Measurements from ENCODE around the gene FAM184A.
"Not testable (repeated sequence)": the region's sequence is repeated elsewhere in the genome, so short reads cannot be mapped to it uniquely, and the experiment has no call there.

The FAM184A gene

GRCh38 chr6:119052292-119052889 lies 26.1 kb downstream of the FAM184A start:
- DNase-seq, result no peak

GRCh38 chr6:119044255-119044654 lies 34.2 kb downstream of the FAM184A start:
- no peak for DNase-seq

GRCh38 chr6:119043783-119044182 lies 34.7 kb downstream of the FAM184A start:
- DNase-seq, result no peak

GRCh38 chr6:119043265-119043664 lies 35.2 kb downstream of the FAM184A start:
- DNase-seq, result no peak

- DNase-seq, result no peak
These were observed 37.8 kb downstream of the FAM184A start for GRCh38 chr6:119040636-119041035.

- no peak for DNase-seq
These were observed 38.2 kb downstream of the FAM184A start for GRCh38 chr6:119040229-119040628.

- DNase-seq, result no peak
These were observed 40.4 kb downstream of the FAM184A start for GRCh38 chr6:119037941-119038623.

GRCh38 chr6:119037264-119037663 lies 41.2 kb downstream of the FAM184A start:
- no peak for DNase-seq

GRCh38 chr6:119036081-119036480 lies 42.4 kb downstream of the FAM184A start:
- DNase-seq, result no peak

- DNase-seq, result no peak
These were observed 43.0 kb downstream of the FAM184A start for GRCh38 chr6:119035459-119035858.

- no peak for DNase-seq
These were observed 43.5 kb downstream of the FAM184A start for GRCh38 chr6:119034827-119035458.

GRCh38 chr6:119032428-119032827 lies 46.0 kb downstream of the FAM184A start:
- DNase-seq, result no peak

- DNase-seq, result no peak
These were observed 47.7 kb downstream of the FAM184A start for GRCh38 chr6:119030759-119031158.

GRCh38 chr6:119028091-119028490 lies 50.4 kb downstream of the FAM184A start:
- DNase-seq, result no peak

GRCh38 chr6:119027465-119027864 lies 51.0 kb downstream of the FAM184A start:
- no peak for DNase-seq

GRCh38 chr6:119026822-119027221 lies 51.6 kb downstream of the FAM184A start:
- no peak for DNase-seq

GRCh38 chr6:119025793-119026192 lies 52.7 kb downstream of the FAM184A start:
- DNase-seq, result no peak

GRCh38 chr6:119024111-119024510 lies 54.4 kb downstream of the FAM184A start:
- DNase-seq, result no peak

GRCh38 chr6:119022796-119023195 lies 55.7 kb downstream of the FAM184A start:
- no peak for DNase-seq

GRCh38 chr6:119020597-119021561 lies 57.6 kb downstream of the FAM184A start:
- DNase-seq, result no peak

GRCh38 chr6:119015165-119015564 lies 63.3 kb downstream of the FAM184A start:
- DNase-seq, result not testable (repeated sequence)

GRCh38 chr6:119012521-119012920 lies 65.9 kb downstream of the FAM184A start:
- DNase-seq, result no peak

GRCh38 chr6:119009266-119009665 lies 69.2 kb downstream of the FAM184A start:
- DNase-seq, result not testable (repeated sequence)

All from effector CD8-positive, alpha-beta T cell (primary cell).